Measurements from ENCODE around the gene TRIM33. TPM values are rescaled to one million over a fixed set of nuclear protein-coding genes. Genes with fewer than 3 reads are reported as not detected.
A peak's percentile ranks its signal among the peaks of the same experiment; 100 is the strongest.
"Not testable (repeated sequence)": the region's sequence is repeated elsewhere in the genome, so short reads cannot be mapped to it uniquely, and the experiment has no call there.

Gene TRIM33
- total and polyA plus RNA-seq, 8 donors: 8.6 to 19.1 (median 15.6) TPM

DNA sequence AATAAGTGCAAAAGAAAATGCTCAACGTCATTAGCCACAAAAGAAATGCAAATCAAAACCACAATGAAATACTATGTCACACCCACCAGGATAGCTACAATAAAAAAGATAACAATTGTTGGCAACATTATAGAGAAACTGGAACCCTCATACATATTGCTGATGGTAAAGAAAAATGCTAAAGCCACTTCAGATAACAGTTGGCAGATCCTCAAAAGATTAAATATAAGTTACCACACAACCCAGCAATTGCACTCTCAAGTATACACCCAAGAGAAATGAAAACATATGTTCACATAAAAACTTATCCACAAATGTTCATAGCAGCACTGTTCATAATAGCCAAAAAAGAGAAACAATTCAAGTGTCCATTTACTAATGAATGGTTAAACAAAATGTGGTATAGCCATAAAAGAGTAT lies 20.7 kb downstream of the TRIM33 start:
- no peak for DNase-seq
- Histone ChIP-seq H3K9me3 (no peaks in the 10 kb centered on the region), H3K4me1 (no peaks in the 10 kb centered on the region), H3K27ac (no peak overlapping the region), H3K36me3 (no peaks in the 10 kb centered on the region), H3K4me3 (no peak overlapping the region), H3K27me3 (no peaks in the 10 kb centered on the region)
- FAIRE-seq: no peak
- WGBS, 2 donors: 60 to 77% methylated on average over 1 of the region's 1 CpG
- no peak for ATAC-seq
- intact Hi-C loops (cut with DNase I): no loop called here
- TF ChIP-seq, protein P1, sequence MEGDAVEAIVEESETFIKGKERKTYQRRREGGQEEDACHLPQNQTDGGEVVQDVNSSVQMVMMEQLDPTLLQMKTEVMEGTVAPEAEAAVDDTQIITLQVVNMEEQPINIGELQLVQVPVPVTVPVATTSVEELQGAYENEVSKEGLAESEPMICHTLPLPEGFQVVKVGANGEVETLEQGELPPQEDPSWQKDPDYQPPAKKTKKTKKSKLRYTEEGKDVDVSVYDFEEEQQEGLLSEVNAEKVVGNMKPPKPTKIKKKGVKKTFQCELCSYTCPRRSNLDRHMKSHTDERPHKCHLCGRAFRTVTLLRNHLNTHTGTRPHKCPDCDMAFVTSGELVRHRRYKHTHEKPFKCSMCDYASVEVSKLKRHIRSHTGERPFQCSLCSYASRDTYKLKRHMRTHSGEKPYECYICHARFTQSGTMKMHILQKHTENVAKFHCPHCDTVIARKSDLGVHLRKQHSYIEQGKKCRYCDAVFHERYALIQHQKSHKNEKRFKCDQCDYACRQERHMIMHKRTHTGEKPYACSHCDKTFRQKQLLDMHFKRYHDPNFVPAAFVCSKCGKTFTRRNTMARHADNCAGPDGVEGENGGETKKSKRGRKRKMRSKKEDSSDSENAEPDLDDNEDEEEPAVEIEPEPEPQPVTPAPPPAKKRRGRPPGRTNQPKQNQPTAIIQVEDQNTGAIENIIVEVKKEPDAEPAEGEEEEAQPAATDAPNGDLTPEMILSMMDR (IDR thresholded peaks at IDR 0.05): no peak

DNA sequence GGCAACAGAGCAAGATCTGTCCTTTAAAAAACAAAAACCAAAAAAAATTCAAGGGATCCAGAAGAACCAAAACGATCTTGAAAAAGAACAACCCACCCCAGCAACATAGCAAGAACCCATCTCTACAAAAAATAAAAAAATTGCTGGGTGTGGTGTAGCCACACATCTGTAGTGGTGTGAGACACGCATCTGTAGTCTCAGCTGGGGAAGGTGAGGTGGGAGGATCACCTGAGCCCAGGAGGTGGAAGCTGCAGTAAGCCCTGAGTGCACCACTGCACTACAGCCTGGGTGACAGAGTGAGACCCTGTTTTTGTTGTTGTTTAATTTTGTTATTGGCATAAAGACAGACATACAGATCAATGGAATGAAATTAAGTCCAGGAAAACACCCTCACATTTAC lies 22.3 kb downstream of the TRIM33 start:
- DNase-seq: no peak
- intact Hi-C loops (cut with DNase I): no loop called here
- TF ChIP-seq, protein P1 (IDR thresholded peaks at IDR 0.05): no peak
- no peak for FAIRE-seq
- Histone ChIP-seq H3K27ac (no peak overlapping the region), H3K36me3 (no peaks in the 10 kb centered on the region), H3K4me1 (no peaks in the 10 kb centered on the region), H3K4me3 (no peak overlapping the region), H3K27me3 (no peaks in the 10 kb centered on the region), H3K9me3 (no peaks in the 10 kb centered on the region)
- 79 to 90% methylated on average over 2 of the region's 2 CpGs for WGBS, 2 donors
- ATAC-seq: no peak

DNA sequence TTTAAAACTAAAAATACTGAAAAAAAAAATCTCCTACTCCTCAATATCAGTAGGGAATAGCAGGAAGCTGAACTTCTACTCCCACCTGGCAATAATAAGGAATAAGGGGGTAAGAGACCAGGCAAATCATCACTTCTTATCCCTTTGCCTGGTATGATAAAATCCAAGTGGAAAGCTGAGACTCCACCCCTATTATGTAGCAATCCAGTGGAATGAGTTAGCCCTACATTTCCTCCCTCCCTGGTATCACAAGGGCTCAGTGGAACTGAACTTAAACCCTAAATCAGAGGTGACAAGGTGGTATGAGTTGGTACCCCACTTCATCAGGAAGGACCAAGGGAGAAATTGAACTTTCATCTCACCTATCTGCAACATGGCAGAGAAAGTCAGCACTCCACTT lies 25.7 kb downstream of the TRIM33 start:
- Histone ChIP-seq H3K27ac (no peak overlapping the region), H3K4me1 (no peaks in the 10 kb centered on the region), H3K36me3 (no peaks in the 10 kb centered on the region), H3K9me3 (no peaks in the 10 kb centered on the region), H3K4me3 (no peak overlapping the region), H3K27me3 (no peaks in the 10 kb centered on the region)
- TF ChIP-seq, protein P1 (IDR thresholded peaks at IDR 0.05): no peak
- FAIRE-seq (no peak), ATAC-seq (no peak), DNase-seq (no peak)
- intact Hi-C loops (cut with DNase I): no loop called here

DNA sequence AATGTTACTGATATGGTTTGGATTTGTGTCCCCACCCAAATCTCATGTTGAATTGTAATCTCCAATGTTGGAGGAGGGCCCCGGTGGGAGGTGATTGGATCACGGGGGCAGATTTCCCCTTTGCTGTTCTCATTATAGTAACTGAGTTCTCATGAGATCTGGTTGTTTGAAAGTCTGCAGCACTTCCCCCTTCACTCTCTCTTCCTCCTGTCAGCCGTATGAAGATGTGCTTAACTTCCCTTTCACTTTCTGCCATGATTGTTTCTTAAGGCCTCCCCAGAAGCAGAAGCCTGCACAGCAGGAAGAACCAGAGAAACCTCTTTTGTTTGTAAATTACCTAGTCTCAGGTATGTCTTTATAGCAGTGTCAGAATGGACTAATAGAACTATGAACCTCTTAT lies 28.4 kb downstream of the TRIM33 start:
- no peaks in the 10 kb centered on the region for H3K9me3 ChIP-seq
- WGBS, 2 donors: 71 to 91% methylated on average over 3 of the region's 3 CpGs
- ATAC-seq (peak in 2 of 4 donors; percentile 47 to 51), FAIRE-seq (no peak), DNase-seq (peak in 1 of 6 donors; percentile 20)
- H3K4me3 ChIP-seq: no peak overlapping the region
- no peaks in the 10 kb centered on the region for H3K36me3 ChIP-seq
- H3K27ac ChIP-seq: peak overlapping the region in 1 of 4 donors; percentile 25
- no peaks in the 10 kb centered on the region for H3K27me3 ChIP-seq
- no peaks in the 10 kb centered on the region for H3K4me1 ChIP-seq
- intact Hi-C loops (cut with DNase I): no loop called here
- TF ChIP-seq, protein P1 (IDR thresholded peaks at IDR 0.05): no peak

DNA sequence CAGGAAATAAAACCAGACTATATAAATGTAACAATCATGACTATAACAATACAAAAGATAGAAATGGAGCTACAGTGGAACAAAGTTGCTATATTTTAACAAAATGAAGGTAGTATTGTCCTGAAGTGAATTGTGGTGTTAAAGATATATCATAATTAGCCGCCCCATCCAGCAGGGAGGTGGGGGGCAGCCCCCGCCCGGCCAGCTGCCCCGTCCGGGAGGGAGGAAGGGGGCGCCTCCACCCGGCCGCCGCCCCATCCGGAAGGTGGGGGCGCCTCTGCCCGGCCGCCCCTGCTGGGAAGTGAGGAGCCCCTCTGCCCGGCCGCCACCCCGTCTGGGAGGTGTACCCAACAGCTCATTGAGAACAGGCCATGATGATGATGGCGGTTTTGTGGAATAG lies 31.4 kb downstream of the TRIM33 start:
- H3K27me3 ChIP-seq; H3K4me3 ChIP-seq; H3K9me3 ChIP-seq; DNase-seq; H3K27ac ChIP-seq; H3K36me3 ChIP-seq; intact Hi-C loops (cut with DNase I); FAIRE-seq; ATAC-seq; H3K4me1 ChIP-seq: not testable (repeated sequence)
- WGBS, 2 donors: 95 to 97% methylated on average over 17 of the region's 17 CpGs

DNA sequence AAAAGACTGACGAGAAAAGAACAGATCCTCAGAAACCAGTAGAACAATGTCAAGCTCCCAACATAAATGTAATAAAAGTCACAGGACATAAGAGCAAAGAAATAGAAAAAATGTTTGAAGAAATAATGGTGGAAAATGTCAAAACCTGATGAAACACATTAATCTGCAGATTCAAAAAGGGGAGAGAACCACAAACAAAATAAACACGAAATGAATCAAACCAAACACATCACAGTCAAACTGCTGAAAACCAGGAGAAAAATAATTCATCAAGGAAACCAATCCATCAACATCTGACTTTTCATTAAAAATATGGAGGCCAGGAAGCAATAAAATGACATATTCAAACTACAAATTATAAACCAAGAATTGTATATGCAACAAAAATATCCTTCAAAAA lies 31.9 kb downstream of the TRIM33 start:
- no peak overlapping the region for H3K27ac ChIP-seq
- WGBS, 2 donors: 95% methylated on average over 2 of the region's 2 CpGs
- H3K4me3 ChIP-seq: no peak overlapping the region
- no peaks in the 10 kb centered on the region for H3K9me3 ChIP-seq
- DNase-seq: no peak
- no peaks in the 10 kb centered on the region for H3K27me3 ChIP-seq
- H3K36me3 ChIP-seq: no peaks in the 10 kb centered on the region
- FAIRE-seq: no peak
- no peak for ATAC-seq
- TF ChIP-seq, protein P1 (IDR thresholded peaks at IDR 0.05): no peak
- intact Hi-C loops (cut with DNase I): no loop called here
- H3K4me1 ChIP-seq: peaks cover 0 to 3% (median 0%) of the 10 kb centered on the region in 3 donors
